ENCODE results near the gene MYBBP1A. TPM values are rescaled to one million over a fixed set of nuclear protein-coding genes. Genes with fewer than 3 reads are reported as not detected.
A peak's percentile ranks its signal among the peaks of the same experiment; 100 is the strongest.

The MYBBP1A gene
- total RNA-seq, 1 donor from 2014 or later = 28.5 TPM

DNA sequence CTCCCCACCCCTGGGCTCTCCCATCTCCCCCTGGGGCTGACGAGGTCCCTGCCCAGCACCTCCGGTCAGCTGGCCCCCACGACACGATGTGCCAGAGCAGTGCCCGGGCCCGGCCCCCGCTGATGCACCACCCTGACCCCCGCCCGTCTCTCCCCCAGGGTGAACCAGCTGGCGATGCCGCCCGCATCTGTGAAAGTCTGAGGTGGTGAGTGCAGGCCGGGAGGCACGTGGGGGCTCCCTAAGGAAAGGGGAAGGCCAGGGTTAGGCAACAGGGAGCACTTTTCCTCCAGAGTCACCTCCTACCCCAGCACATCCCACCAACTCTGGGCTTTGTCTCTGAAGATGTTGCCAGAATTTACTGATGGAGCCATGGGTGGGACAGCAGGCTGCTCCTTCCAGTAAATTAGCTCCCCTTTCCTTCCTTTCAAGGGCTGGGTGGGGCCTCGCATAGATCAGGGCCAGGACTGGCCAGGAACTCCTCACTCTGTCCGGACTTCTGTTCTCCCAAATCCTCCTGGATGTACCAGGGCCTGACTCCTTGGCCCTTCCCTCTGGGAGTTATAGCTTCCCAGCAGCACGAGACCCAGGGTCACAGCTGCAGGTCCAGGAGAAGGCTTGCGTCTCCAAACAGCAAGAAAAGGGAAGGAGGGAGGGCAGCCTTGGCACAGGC is 18.3 kb downstream of the MYBBP1A start:
- DNase-seq = no peak

- DNase-seq = no peak
Measured at GRCh38 chr17:4536259-4536741, 18.9 kb downstream of the MYBBP1A start.

GRCh38 chr17:4535667-4536258 is 19.4 kb downstream of the MYBBP1A start:
- no peak for DNase-seq

GRCh38 chr17:4534928-4535666 is 20.1 kb downstream of the MYBBP1A start:
- no peak for DNase-seq

DNA sequence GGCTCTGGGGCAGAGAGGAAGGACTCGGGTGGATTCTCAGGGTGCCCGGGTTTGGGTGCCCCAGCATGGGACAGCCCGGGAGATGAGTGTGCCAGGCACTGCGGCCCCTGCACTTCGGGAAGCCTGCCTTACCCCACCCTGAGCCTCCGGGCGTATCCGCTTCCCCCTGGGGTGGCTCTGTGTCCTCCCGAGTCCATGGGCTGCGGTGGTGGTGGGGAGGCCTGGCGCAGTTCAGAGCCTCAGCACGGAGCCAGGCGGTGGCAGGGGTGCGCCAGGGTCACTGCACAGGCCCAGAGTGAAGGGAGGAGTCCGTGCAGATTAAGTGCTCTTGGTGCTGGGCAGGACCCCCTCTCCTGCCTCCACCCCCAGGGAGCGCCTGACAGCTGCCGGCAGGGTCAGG is 20.7 kb downstream of the MYBBP1A start:
- no peak for DNase-seq

DNA sequence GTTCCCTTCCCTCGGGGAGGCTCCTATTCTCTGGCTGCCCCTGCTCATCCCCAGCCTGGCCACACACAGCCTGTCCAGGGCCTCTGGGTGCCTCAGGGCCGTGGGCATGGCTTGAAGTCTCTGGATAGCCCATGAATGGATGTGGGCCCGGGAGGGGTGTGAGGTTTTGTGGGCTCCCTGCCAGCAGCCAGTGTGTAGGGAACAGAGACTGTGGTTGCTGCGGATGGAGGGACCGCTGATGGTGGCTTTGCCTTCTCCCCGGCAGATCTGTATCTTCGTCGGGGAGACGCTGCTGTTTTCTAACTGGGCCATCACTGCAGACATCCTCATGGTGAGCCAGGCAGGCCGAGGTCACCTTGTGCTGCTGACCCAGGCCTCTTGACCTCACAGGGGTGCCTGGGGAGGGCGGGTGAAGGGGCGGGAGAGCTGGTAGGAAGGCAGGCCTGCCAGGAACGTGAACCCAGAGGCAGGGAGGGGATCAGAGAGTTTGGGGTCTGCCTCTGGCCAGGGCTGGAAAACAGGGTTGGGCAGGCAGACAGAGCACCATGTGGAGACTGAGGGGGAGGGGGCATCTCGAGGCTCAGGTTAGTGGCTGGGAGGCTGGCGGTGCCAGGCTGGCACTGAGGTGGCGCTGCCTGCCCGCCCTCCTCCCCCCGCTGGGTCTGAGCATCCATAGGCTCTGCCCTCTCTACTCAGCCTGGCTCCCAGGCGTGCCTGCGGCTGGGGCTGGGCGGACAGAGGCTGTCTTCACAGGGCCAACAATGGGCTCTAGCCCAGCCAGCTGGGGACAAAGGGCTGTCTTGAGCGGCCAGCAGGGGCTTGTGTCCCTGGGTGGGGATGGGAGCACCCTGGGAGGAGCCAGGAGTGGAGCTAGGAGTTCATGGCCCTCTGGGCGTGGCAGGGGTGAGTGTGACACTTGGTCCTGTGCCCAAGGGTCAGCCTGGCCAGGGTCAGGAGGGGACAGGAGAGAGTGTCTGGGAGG is 21.4 kb downstream of the MYBBP1A start:
- peak; percentile 90 for DNase-seq

GRCh38 chr17:4532860-4533522 is 22.2 kb downstream of the MYBBP1A start:
- DNase-seq = no peak

DNA sequence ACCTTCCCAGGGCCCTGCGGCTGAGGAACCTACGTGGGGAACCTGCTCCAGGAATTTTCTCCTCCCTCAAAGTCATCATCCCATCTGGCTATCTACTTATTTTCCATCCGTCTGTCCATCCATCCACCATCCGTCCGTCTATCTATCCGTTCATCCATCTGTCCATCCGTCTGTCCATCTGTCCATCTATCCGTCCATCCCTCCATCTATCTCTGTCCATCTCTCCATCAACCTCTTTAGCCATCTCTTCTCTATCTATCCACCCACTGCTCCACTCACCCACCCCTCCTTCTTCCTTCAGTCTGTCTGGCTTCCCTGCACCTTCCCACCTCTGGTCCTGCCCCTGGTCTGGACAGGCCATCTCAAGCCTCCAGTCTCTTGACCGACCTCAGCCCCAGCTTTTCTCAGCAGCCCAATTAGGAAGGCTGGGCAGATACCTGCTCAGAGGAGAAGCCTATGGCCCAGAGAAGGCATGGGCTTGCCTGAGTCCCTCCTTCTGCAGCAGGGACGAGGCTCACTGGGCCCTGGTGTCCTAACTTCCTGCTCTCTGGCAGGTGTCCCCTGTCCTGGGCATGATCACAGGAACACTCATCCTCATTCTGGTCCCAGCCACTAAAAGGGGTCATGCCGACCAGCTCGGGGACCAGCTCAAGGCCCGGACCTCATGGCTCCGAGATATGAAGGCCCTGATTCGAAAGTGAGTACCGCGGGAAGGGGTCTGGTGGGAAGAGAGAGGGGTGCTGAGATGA is 23.0 kb downstream of the MYBBP1A start:
- no peak for DNase-seq

DNA sequence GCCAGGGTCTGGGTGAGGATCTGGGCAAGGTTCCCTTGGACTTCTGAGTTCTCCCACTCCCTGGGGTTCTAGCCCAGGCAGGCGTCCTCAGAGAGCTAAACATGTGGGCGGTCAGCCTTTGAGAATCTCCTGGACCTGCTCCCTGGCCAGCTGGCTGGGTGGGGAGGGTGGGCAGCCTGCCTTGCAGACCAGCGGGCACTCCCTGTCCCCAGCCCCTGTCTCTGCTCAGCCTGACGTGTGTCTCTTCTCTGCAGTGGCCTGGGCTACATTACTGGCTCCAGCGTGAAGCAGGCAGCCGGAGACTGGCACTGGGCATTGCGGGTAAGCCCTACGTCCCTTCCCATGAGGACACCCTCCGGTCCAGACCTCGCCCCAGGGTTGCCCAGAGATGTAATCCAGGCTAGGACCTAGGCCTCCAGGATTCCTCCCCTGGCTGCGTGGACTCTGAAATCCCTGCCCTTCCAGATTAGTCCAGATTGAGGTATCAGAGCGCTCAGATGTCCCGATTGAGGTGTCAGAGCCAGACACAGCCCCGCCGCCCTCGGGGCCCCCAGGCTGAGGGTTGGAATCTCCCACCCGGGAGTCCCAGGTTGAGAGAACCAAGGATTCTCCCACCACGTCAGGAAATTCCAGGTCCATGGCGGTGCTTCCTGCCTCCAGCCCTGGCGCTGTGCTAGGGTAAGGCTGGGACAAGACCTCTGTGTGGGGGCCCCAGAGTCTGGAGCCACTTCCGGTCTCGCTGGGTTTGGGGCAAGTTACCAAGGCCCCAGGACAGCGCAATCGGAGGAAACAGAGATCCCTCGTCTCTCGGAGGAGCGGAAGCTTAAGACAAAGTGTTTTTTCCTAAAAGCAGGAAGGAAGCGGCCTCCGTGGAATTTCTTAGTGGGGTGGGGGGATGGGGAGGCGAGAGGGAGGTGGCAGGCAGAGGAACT is 24.1 kb downstream of the MYBBP1A start:
- DNase-seq = peak; percentile 16

GRCh38 chr17:4529533-4530152 is 25.5 kb downstream of the MYBBP1A start:
- DNase-seq = no peak

GRCh38 chr17:4527566-4528125 is 27.5 kb downstream of the MYBBP1A start:
- no peak for DNase-seq

- DNase-seq = no peak
Measured at GRCh38 chr17:4527134-4527533, 28.1 kb downstream of the MYBBP1A start.

GRCh38 chr17:4525691-4526397 is 29.3 kb downstream of the MYBBP1A start:
- DNase-seq = no peak

DNA sequence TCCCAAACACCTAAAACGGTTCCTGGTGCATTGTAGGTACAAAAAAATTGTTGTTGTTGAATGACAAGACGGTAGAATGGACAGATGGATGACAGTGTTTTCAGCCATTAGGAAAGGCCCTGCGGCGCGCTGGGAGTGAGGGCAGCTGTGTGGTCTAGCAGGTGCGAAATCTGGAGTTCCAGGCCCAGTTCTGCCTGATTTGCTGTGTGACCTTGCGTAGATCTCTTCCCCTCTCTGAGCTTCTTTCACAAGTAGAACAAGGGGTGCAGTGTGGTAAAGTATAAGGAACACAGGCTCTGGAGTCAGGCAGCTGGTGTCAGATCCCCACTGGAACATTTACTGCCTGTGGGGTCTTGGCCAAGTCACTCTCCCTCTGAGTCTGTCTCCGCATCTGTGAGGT is 31.2 kb downstream of the MYBBP1A start:
- DNase-seq = no peak

GRCh38 chr17:4522661-4523060 is 32.5 kb downstream of the MYBBP1A start:
- DNase-seq = no peak

GRCh38 chr17:4520894-4521600 is 34.1 kb downstream of the MYBBP1A start:
- DNase-seq = no peak

GRCh38 chr17:4520060-4520893 is 34.9 kb downstream of the MYBBP1A start:
- no peak for DNase-seq

All from occipital lobe (tissue), 2 donors.